Cardiac septum (tissue), 1 donor: Measurements from ENCODE around the gene KRT12. TPM values are rescaled to one million over a fixed set of nuclear protein-coding genes. Genes with fewer than 3 reads are reported as not detected.

Source experiments
- DNase-seq: peaks from one replicate; pipeline ENCODE4 v3.0.0-alpha.2; 2020; ENCODE audit warnings: low spot score
- intact Hi-C: fragments of 100-400 bp; cut with DNase I; formaldehyde crosslinking; loops from one replicate; pipeline ENCODE4 v1.14.0; 2022
- long read RNA-seq: library from polyadenylated mRNA; unstranded; transcript quantifications from one replicate; pipeline ENCODE4 v2.0.0, GENCODE V29; 2021
- total RNA-seq: library from RNA; stranded (reverse); fragmentation: NEBNext Ultra II Directional; extraction: Animal tissue kit (Norgen Biotek cat#: 25700); gene quantifications from one replicate; pipeline ENCODE4 v1.2.1, GENCODE V29; 2021
- donor health status: DM: no; HTN: no; CAD: no.

KRT12 gene
- not detected for total RNA-seq
- long read RNA-seq = 0 reads

- DNase-seq = no peak
- intact Hi-C loops = no loop called here
These were observed at the start of gene KRT12 for GRCh38 chr17:40866838-40867237. TSS of gene KRT12 (minus strand) at chr17:40867223. CDS start at chr17:40867186, 37 bp downstream.

- DNase-seq = no peak
- intact Hi-C loops = no loop called here
These were observed 49.3 kb upstream of the KRT12 start for GRCh38 chr17:40916366-40916765.

GRCh38 chr17:40915721-40916256 lies 48.8 kb upstream of the KRT12 start:
- intact Hi-C loops = no loop called here
- no peak for DNase-seq

GRCh38 chr17:40915199-40915661 lies 48.2 kb upstream of the KRT12 start:
- DNase-seq = no peak
- intact Hi-C loops = no loop called here

- no peak for DNase-seq
- intact Hi-C loops = no loop called here
These were observed 47.2 kb upstream of the KRT12 start for GRCh38 chr17:40914075-40914855.

GRCh38 chr17:40912486-40913210 lies 45.6 kb upstream of the KRT12 start:
- DNase-seq = no peak
- intact Hi-C loops = no loop called here

GRCh38 chr17:40910441-40910841 lies 43.4 kb upstream of the KRT12 start:
- intact Hi-C loops = no loop called here
- no peak for DNase-seq

- DNase-seq = no peak
- intact Hi-C loops = loop anchor here (2.0 to 5.0 kb wide), 4 partner anchors 413 to 753 kb away; no protein-coding TSS in a partner anchor
These were observed 42.7 kb upstream of the KRT12 start for GRCh38 chr17:40909755-40910154.

- intact Hi-C loops = loop anchor here (2.0 to 5.0 kb wide), 4 partner anchors 413 to 753 kb away; no protein-coding TSS in a partner anchor
- DNase-seq = peak; percentile 82
These were observed 42.3 kb upstream of the KRT12 start for GRCh38 chr17:40909351-40909750.

GRCh38 chr17:40906613-40907012 lies 39.6 kb upstream of the KRT12 start:
- DNase-seq = no peak
- intact Hi-C loops = loop anchor here (5.0 kb wide), 2 partner anchors 416 to 756 kb away; no protein-coding TSS in a partner anchor

- intact Hi-C loops = loop anchor here (5.0 kb wide), 2 partner anchors 417 to 757 kb away; no protein-coding TSS in a partner anchor
- DNase-seq = no peak
These were observed 38.3 kb upstream of the KRT12 start for GRCh38 chr17:40905370-40905769.

GRCh38 chr17:40903129-40903847 lies 36.3 kb upstream of the KRT12 start:
- intact Hi-C loops = no loop called here
- no peak for DNase-seq

GRCh38 chr17:40902498-40902897 lies 35.5 kb upstream of the KRT12 start:
- intact Hi-C loops = no loop called here
- no peak for DNase-seq

- intact Hi-C loops = no loop called here
- no peak for DNase-seq
These were observed 35.0 kb upstream of the KRT12 start for GRCh38 chr17:40901981-40902474.

- no peak for DNase-seq
- intact Hi-C loops = no loop called here
These were observed 33.9 kb upstream of the KRT12 start for GRCh38 chr17:40900809-40901356.

- DNase-seq = no peak
- intact Hi-C loops = no loop called here
These were observed 30.0 kb upstream of the KRT12 start for GRCh38 chr17:40896916-40897455.

- intact Hi-C loops = no loop called here
- no peak for DNase-seq
These were observed 28.2 kb upstream of the KRT12 start for GRCh38 chr17:40895106-40895730.

- intact Hi-C loops = no loop called here
- no peak for DNase-seq
These were observed 21.2 kb upstream of the KRT12 start for GRCh38 chr17:40888196-40888720.
